DND-41 (cell line): Measurements from ENCODE around the gene CCDC178.

Experiments
- ATAC-seq: fragments of 200-7000 bp; cut with Tn5 transposase; 3 replicates; pipeline ENCODE4 v1.9.1; 2021; ENCODE audit warnings: low read depth; ENCODE audit not compliant: insufficient read depth
- DNase-seq: peaks from one replicate; pipeline ENCODE4 v3.0.0-alpha.2; 2020
- H2AFZ ChIP-seq: 2 replicates; pipeline ENCODE4 v1.6.0; 2012; ENCODE audit warnings: low read depth, low read length
- H3K27ac ChIP-seq: 2 replicates; pipeline ENCODE4 v1.5.1; 2012; ENCODE audit warnings: low read length, inconsistent platforms
- H3K27me3 ChIP-seq: fragments of 200-600 bp; sonication (generic); 2 replicates; pipeline ENCODE4 v1.6.0; 2012; ENCODE audit warnings: low read length, mild to moderate bottlenecking, inconsistent platforms; ENCODE audit not compliant: insufficient read depth, poor library complexity
- H3K36me3 ChIP-seq: 2 replicates; pipeline ENCODE4 v1.5.1; 2012; ENCODE audit warnings: low read length, inconsistent platforms; ENCODE audit not compliant: insufficient read depth
- H3K4me1 ChIP-seq: 2 replicates; pipeline ENCODE4 v1.5.1; 2012; ENCODE audit warnings: mild to moderate bottlenecking, low read length; ENCODE audit not compliant: insufficient read depth
- H3K4me2 ChIP-seq: 2 replicates; pipeline ENCODE4 v1.6.0; 2012; ENCODE audit warnings: mild to moderate bottlenecking, moderate library complexity, low read length, inconsistent platforms; ENCODE audit not compliant: insufficient read depth
- H3K4me3 ChIP-seq, 2 experiments: fragments of 200-600 bp in 1 of 2; shearing (Covaris generic) in 1 of 2; 2 replicates each; pipeline ENCODE4 v1.5.1; 2012 to 2016; ENCODE audit warnings: inconsistent platforms in 2 of 2, low read length in 2 of 2, mild to moderate bottlenecking in 2 of 2, low read depth in 1 of 2, moderate library complexity in 1 of 2
- H3K79me2 ChIP-seq: 2 replicates; pipeline ENCODE4 v1.6.0; 2012; ENCODE audit warnings: low read length, inconsistent platforms; ENCODE audit not compliant: insufficient read depth
- H3K9ac ChIP-seq: 2 replicates; pipeline ENCODE4 v1.6.0; 2012; ENCODE audit warnings: low read depth, mild to moderate bottlenecking, inconsistent platforms, low read length, moderate library complexity
- H3K9me3 ChIP-seq: 2 replicates; pipeline ENCODE4 v1.5.1; 2012; ENCODE audit warnings: low read length, moderate library complexity, mild to moderate bottlenecking, inconsistent platforms; ENCODE audit not compliant: insufficient read depth, severe bottlenecking
- H4K20me1 ChIP-seq: 2 replicates; pipeline ENCODE4 v1.6.0; 2012; ENCODE audit warnings: low read length; ENCODE audit not compliant: insufficient read depth
- EZH2 ChIP-seq: IDR thresholded peaks from 3 replicates; pipeline ENCODE4 v1.6.1; 2012; ENCODE audit warnings: borderline replicate concordance, low read depth, mild to moderate bottlenecking, moderate library complexity, low read length, inconsistent platforms; ENCODE audit not compliant: severe bottlenecking
- TF ChIP-seq, protein P1 (sequence below): IDR thresholded peaks from 2 replicates; pipeline ENCODE4 v1.5.1; 2012; ENCODE audit warnings: borderline replicate concordance, low read length, moderate library complexity, mild to moderate bottlenecking; ENCODE audit not compliant: poor library complexity, severe bottlenecking; ENCODE audit errors: extremely low read depth

The CCDC178 gene

DNA sequence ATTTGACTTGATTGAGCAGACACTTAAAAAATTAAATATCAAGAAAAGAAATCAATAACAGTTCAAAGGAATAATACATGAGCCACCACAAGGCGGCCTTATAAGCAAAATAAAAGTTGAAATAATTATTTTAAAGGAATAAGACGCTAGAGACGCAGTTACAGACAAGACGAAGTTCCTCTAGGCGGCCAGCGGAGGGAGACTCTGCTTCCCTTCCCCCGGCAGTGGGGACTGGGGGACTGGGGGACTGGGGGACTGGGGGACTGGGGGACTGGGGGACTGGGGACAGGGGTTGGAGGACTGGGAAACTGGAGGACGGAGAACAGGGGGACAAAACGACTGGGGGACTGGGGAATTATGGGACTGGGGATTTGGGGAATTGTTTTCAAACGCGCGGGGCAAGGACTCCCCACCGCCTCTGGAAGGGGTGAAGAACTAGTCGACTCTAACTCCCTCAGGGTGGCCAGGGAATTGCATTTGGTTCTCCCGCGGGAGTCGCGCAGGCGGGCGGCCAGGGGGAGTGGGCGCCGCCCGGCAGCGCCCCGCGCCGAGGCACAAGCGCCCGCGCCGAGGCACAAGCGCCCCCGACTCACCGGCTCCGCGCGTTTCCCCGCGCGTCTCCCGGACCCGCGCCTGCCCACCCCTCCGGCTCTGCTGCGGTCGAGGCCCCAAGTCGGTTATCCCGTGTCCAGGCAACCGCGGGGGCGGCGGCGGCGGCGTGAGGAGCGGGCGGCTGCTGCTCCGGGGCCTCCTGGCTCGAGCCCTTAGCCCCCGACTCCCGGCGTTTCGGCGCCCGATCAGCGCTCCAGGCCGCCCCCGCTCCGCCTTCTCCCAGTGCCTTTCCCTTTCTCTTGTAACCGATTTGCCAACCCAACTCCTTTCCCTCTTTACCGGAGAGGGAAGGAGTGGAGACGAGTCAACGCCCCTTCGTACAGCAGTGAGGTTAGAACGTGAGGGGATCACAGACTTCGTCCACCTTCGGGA is at the start of gene CCDC178:
Gene CCDC178, minus strand, starts transcription at position 662 of the 984 bp plus-strand sequence. CDS start 28,633 bp downstream, outside the sequence.
- ATAC-seq: no peak

DNA sequence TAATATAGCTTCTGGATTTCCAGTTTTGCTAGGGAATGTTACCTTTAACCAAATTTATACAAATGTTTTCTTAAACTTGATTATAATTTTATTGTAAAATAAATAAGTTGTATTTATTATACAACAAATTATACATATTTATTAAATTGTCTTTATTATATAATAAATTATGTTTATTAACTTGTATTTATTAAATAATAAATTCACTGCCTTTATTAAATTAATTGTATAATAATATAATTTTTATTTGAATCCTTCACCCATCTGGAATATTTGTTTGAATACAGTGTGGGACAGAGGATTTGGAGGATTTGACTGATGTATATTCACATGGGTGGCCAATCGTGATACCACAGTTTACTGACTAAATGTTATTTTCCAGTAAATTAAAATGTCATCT is 43.4 kb upstream of the CCDC178 start:
- Histone ChIP-seq H3K9me3 (no peaks in the 10 kb centered on the region), H2AFZ (no peak overlapping the region), H3K27ac (no peak overlapping the region), H3K4me2 (no peak overlapping the region), H3K36me3 (no peaks in the 10 kb centered on the region), H3K4me3 (no peak overlapping the region), H3K9ac (no peak overlapping the region), H4K20me1 (no peaks in the 10 kb centered on the region), H3K4me1 (no peaks in the 10 kb centered on the region), H3K79me2 (no peaks in the 10 kb centered on the region), H3K27me3 (no peaks in the 10 kb centered on the region)
- no peak for ATAC-seq
- no peak for TF ChIP-seq EZH2
- TF ChIP-seq, protein P1, sequence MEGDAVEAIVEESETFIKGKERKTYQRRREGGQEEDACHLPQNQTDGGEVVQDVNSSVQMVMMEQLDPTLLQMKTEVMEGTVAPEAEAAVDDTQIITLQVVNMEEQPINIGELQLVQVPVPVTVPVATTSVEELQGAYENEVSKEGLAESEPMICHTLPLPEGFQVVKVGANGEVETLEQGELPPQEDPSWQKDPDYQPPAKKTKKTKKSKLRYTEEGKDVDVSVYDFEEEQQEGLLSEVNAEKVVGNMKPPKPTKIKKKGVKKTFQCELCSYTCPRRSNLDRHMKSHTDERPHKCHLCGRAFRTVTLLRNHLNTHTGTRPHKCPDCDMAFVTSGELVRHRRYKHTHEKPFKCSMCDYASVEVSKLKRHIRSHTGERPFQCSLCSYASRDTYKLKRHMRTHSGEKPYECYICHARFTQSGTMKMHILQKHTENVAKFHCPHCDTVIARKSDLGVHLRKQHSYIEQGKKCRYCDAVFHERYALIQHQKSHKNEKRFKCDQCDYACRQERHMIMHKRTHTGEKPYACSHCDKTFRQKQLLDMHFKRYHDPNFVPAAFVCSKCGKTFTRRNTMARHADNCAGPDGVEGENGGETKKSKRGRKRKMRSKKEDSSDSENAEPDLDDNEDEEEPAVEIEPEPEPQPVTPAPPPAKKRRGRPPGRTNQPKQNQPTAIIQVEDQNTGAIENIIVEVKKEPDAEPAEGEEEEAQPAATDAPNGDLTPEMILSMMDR: no peak
- no peak for DNase-seq

More for the DNA sequence above, at the start of gene CCDC178:
- H3K4me1 ChIP-seq: no peaks in the 10 kb centered on the region
- H4K20me1 ChIP-seq: no peaks in the 10 kb centered on the region
- no peak within 1 kb of the TSS for H3K4me3 ChIP-seq
- no peak for DNase-seq
- H2AFZ ChIP-seq: no peak within 1 kb of the TSS
- no peaks in the 10 kb centered on the region for H3K27me3 ChIP-seq
- no peak within 1 kb of the TSS for H3K9ac ChIP-seq
- no peak within 1 kb of the TSS for H3K27ac ChIP-seq
- no peak within 1 kb of the TSS for H3K4me2 ChIP-seq
- H3K79me2 ChIP-seq: no peaks in the 10 kb centered on the region
- no peaks in the 10 kb centered on the region for H3K9me3 ChIP-seq
- H3K36me3 ChIP-seq: no peaks in the 10 kb centered on the region
- no peak for TF ChIP-seq EZH2
- TF ChIP-seq, protein P1: no peak

DNA sequence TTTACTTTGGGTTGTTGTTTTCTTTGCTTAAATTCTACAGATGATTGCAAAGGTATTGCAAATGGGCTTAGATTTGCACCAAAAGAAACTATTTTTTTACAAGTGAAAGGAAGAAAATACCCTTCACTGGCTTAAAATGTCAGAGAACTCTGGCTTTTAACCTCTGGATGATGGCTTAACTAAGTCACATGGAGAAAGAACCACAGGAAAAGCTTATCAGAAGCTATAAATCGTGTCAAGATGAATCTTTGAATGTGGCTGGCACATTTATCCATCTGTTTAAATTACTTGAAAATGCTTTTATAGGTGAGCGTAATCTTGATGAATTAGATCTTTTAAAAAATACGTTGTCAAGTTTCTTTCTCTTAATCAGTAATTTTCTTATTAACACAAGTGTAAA is 32.0 kb upstream of the CCDC178 start:
- Histone ChIP-seq H3K27me3 (no peaks in the 10 kb centered on the region), H3K27ac (no peak overlapping the region), H3K4me2 (no peak overlapping the region), H3K4me1 (no peaks in the 10 kb centered on the region), H3K36me3 (no peaks in the 10 kb centered on the region), H3K9me3 (no peaks in the 10 kb centered on the region), H3K4me3 (no peak overlapping the region), H2AFZ (no peak overlapping the region), H3K79me2 (no peaks in the 10 kb centered on the region), H3K9ac (no peak overlapping the region), H4K20me1 (no peaks in the 10 kb centered on the region)
- ATAC-seq (no peak), DNase-seq (no peak)
- TF ChIP-seq, protein P1: no peak
- no peak for TF ChIP-seq EZH2
